Stimulated activated memory B cell treated with anti-CD40 and anti-IgM and Interleukin-4, amounts not matched to agents 10 μg/mL and 1 μg/mL and 100 μg/mL, for 72 hours (primary cell): Measurements from ENCODE around the gene SLC1A3.

Experiments used
- ATAC-seq: fragments of 150-1000 bp; cut with Tn5 transposase; 2 replicates; pipeline ENCODE4 v1.10.0; 2021
- H3K27ac Mint-ChIP-seq: one replicate; pipeline ENCODE4 v1.8.0; 2022; ENCODE audit warnings: mild to moderate bottlenecking, mixed read lengths
- H3K27me3 Mint-ChIP-seq: one replicate; pipeline ENCODE4 v1.8.0; 2022; ENCODE audit warnings: mixed read lengths
- H3K36me3 Mint-ChIP-seq: one replicate; pipeline ENCODE4 v1.8.0; 2022; ENCODE audit warnings: mixed read lengths
- H3K4me1 Mint-ChIP-seq: one replicate; pipeline ENCODE4 v1.8.0; 2022; ENCODE audit warnings: mixed read lengths
- H3K4me3 Mint-ChIP-seq: one replicate; pipeline ENCODE4 v1.8.0; 2022; ENCODE audit warnings: mild to moderate bottlenecking, moderate library complexity, mixed read lengths
- H3K9me3 Mint-ChIP-seq: one replicate; pipeline ENCODE4 v1.8.0; 2022; ENCODE audit warnings: mixed read lengths

SLC1A3 gene

GRCh38 chr5:36590513-36591286 lies 15.7 kb upstream of the SLC1A3 start:
- Mint-ChIP-seq H3K4me1 (peaks cover 13% of the 10 kb centered on the region), H3K27me3 (no peaks in the 10 kb centered on the region), H3K36me3 (no peaks in the 10 kb centered on the region), H3K27ac (no peak overlapping the region), H3K9me3 (no peaks in the 10 kb centered on the region), H3K4me3 (no peak overlapping the region)
- no peak for ATAC-seq

GRCh38 chr5:36593867-36594266 lies 12.5 kb upstream of the SLC1A3 start:
- Mint-ChIP-seq H3K27me3 (no peaks in the 10 kb centered on the region), H3K4me3 (no peak overlapping the region), H3K4me1 (peaks cover 13% of the 10 kb centered on the region), H3K27ac (no peak overlapping the region), H3K9me3 (no peaks in the 10 kb centered on the region), H3K36me3 (no peaks in the 10 kb centered on the region)
- ATAC-seq = no peak

GRCh38 chr5:36596247-36596646 lies 10.2 kb upstream of the SLC1A3 start:
- ATAC-seq = no peak
- Mint-ChIP-seq H3K36me3 (no peaks in the 10 kb centered on the region), H3K9me3 (no peaks in the 10 kb centered on the region), H3K27me3 (peaks cover 14% of the 10 kb centered on the region), H3K4me1 (peaks cover 13% of the 10 kb centered on the region), H3K27ac (no peak overlapping the region), H3K4me3 (no peak overlapping the region)

- H3K27ac Mint-ChIP-seq = no peak overlapping the region
- no peaks in the 10 kb centered on the region for H3K36me3 Mint-ChIP-seq
- H3K4me3 Mint-ChIP-seq = no peak overlapping the region
Observed at GRCh38 chr5:36596756-36597155, 9.7 kb upstream of the SLC1A3 start.

GRCh38 chr5:36598045-36598444 lies 8.4 kb upstream of the SLC1A3 start:
- no peaks in the 10 kb centered on the region for H3K9me3 Mint-ChIP-seq
- peaks cover 13% of the 10 kb centered on the region for H3K4me1 Mint-ChIP-seq
- ATAC-seq = no peak
- H3K4me3 Mint-ChIP-seq = no peak overlapping the region
- H3K27ac Mint-ChIP-seq = no peak overlapping the region
- H3K36me3 Mint-ChIP-seq = no peaks in the 10 kb centered on the region
- H3K27me3 Mint-ChIP-seq = peaks cover 14% of the 10 kb centered on the region

More at GRCh38 chr5:36596756-36597155, 9.7 kb upstream of the SLC1A3 start:
- no peaks in the 10 kb centered on the region for H3K9me3 Mint-ChIP-seq
- peaks cover 13% of the 10 kb centered on the region for H3K4me1 Mint-ChIP-seq
- no peak for ATAC-seq
- peaks cover 14% of the 10 kb centered on the region for H3K27me3 Mint-ChIP-seq

- ATAC-seq = no peak
- no peak overlapping the region for H3K27ac Mint-ChIP-seq
- H3K36me3 Mint-ChIP-seq = no peaks in the 10 kb centered on the region
- H3K27me3 Mint-ChIP-seq = peaks cover 28% of the 10 kb centered on the region
- H3K9me3 Mint-ChIP-seq = no peaks in the 10 kb centered on the region
- H3K4me1 Mint-ChIP-seq = no peaks in the 10 kb centered on the region
- H3K4me3 Mint-ChIP-seq = no peak overlapping the region
Observed at GRCh38 chr5:36599986-36600779, 6.2 kb upstream of the SLC1A3 start.

- no peak overlapping the region for H3K27ac Mint-ChIP-seq
- no peaks in the 10 kb centered on the region for H3K9me3 Mint-ChIP-seq
- no peaks in the 10 kb centered on the region for H3K36me3 Mint-ChIP-seq
- peaks cover 33% of the 10 kb centered on the region for H3K27me3 Mint-ChIP-seq
- H3K4me3 Mint-ChIP-seq = no peak overlapping the region
- peaks cover under 1% of the 10 kb centered on the region for H3K4me1 Mint-ChIP-seq
- ATAC-seq = no peak
Observed at GRCh38 chr5:36600917-36601527, 5.4 kb upstream of the SLC1A3 start.

GRCh38 chr5:36602704-36603321 lies 3.6 kb upstream of the SLC1A3 start:
- peaks cover 14% of the 10 kb centered on the region for H3K4me1 Mint-ChIP-seq
- H3K9me3 Mint-ChIP-seq = no peaks in the 10 kb centered on the region
- no peak for ATAC-seq
- H3K27ac Mint-ChIP-seq = no peak overlapping the region
- peaks cover 45% of the 10 kb centered on the region for H3K27me3 Mint-ChIP-seq
- no peaks in the 10 kb centered on the region for H3K36me3 Mint-ChIP-seq
- H3K4me3 Mint-ChIP-seq = no peak overlapping the region

- peaks cover 14% of the 10 kb centered on the region for H3K4me1 Mint-ChIP-seq
- no peaks in the 10 kb centered on the region for H3K9me3 Mint-ChIP-seq
- no peak overlapping the region for H3K4me3 Mint-ChIP-seq
- peaks cover 40% of the 10 kb centered on the region for H3K27me3 Mint-ChIP-seq
- H3K36me3 Mint-ChIP-seq = no peaks in the 10 kb centered on the region
- ATAC-seq = no peak
- H3K27ac Mint-ChIP-seq = no peak overlapping the region
Observed at GRCh38 chr5:36605241-36605640, 1.2 kb upstream of the SLC1A3 start.

- peak; percentile 5 for ATAC-seq
- Mint-ChIP-seq H3K4me1 (peaks cover 14% of the 10 kb centered on the region), H3K27ac (no peak overlapping the region), H3K4me3 (peak overlapping the region; percentile 78), H3K36me3 (no peaks in the 10 kb centered on the region), H3K9me3 (peaks cover 3% of the 10 kb centered on the region), H3K27me3 (peaks cover 32% of the 10 kb centered on the region)
Observed at GRCh38 chr5:36606036-36606427, 374 bp upstream of the SLC1A3 start.

GRCh38 chr5:36607114-36607571 lies 737 bp downstream of the SLC1A3 start:
- ATAC-seq = no peak
- Mint-ChIP-seq H3K9me3 (peaks cover 9% of the 10 kb centered on the region), H3K27ac (no peak overlapping the region), H3K4me1 (peaks cover 14% of the 10 kb centered on the region), H3K27me3 (peaks cover 31% of the 10 kb centered on the region), H3K4me3 (peak overlapping the region; percentile 78), H3K36me3 (no peaks in the 10 kb centered on the region)

- Mint-ChIP-seq H3K4me3 (no peak overlapping the region), H3K9me3 (peaks cover 9% of the 10 kb centered on the region), H3K27me3 (peaks cover 31% of the 10 kb centered on the region), H3K27ac (no peak overlapping the region), H3K4me1 (peaks cover 14% of the 10 kb centered on the region), H3K36me3 (no peaks in the 10 kb centered on the region)
- no peak for ATAC-seq
Observed at GRCh38 chr5:36607838-36608783, 1.7 kb downstream of the SLC1A3 start.

GRCh38 chr5:36610621-36611020 lies 4.2 kb downstream of the SLC1A3 start:
- Mint-ChIP-seq H3K27me3 (peaks cover 13% of the 10 kb centered on the region), H3K9me3 (peaks cover 9% of the 10 kb centered on the region), H3K4me1 (peaks cover 14% of the 10 kb centered on the region), H3K4me3 (no peak overlapping the region), H3K27ac (no peak overlapping the region), H3K36me3 (no peaks in the 10 kb centered on the region)
- ATAC-seq = no peak

GRCh38 chr5:36611520-36612274 lies 5.3 kb downstream of the SLC1A3 start:
- no peak for ATAC-seq
- Mint-ChIP-seq H3K4me3 (no peak overlapping the region), H3K9me3 (peaks cover 9% of the 10 kb centered on the region), H3K4me1 (peaks cover 7% of the 10 kb centered on the region), H3K27ac (no peak overlapping the region), H3K27me3 (peaks cover 5% of the 10 kb centered on the region), H3K36me3 (no peaks in the 10 kb centered on the region)
